Measurements from ENCODE around the gene EIF3K. TPM values are rescaled to one million over a fixed set of nuclear protein-coding genes. Genes with fewer than 3 reads are reported as not detected.

Gene EIF3K
- total RNA-seq, 1 experiment from 2014 or later, result 375 TPM

DNA sequence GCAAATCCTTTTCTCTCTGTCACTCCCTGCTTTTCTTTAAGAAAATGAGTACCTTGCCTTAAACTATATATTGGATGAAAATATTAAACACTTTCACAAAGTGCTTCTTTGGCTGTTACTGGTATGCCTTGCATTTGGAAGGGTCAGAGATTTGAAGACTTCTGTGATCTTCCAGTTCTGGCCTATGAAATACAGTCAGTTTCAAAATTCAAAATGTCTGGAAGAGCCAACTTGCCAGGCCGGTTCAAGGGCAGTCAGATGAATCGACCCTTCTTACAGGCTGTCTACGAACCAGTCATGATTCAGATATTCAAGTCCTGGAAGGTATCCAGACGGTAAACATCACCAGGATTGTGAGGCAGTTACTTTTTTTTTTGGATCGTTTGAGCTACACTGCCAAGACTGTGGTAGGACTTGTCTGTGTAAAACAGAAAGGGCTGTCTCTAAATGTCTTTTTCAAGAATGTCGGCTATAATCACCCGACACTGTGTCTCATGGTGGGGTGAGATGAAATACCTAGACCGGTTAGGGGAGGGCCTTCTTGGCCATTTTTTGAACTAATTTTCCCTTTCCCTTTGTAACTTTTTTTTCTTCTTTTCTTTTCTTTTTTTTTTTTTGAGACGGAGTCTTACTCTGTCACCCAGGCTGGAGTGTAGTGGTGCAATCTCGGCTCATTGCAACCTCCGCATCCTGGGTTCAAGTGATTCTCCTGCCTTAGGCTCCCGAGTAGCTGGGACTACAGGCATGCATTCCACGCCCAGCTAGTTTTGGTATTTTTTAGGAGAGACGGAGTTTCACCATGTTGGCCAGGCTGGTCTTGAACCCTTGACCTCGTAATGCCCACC is 39.7 kb downstream of the EIF3K start:
- no peaks in the 10 kb centered on the region for H3K9me3 Mint-ChIP-seq (ENCODE audit: unreplicated experiment)
- no TSS peak for BruUV-seq (replicated peaks)
- H3K4me3 Mint-ChIP-seq (ENCODE audit: unreplicated experiment), result peak overlapping the region; percentile 61
- ChIA-PET CTCF (interaction anchor here (0.6 to 2.9 kb wide), 9 partner anchors 11 to 114 kb away, joined by 3 to 17 read pairs (median 3); no protein-coding TSS in a partner anchor), POLR2A (interaction anchor here (0.7 to 19.4 kb wide), 16 partner anchors 10 to 787 kb away, joined by 3 to 521 read pairs (median 6); partner anchors contain the start of genes ACTN4, ECH1, EIF3K and MRPS12)
- intact Hi-C loops (cut with micrococcal nuclease), result loop anchor here (1.0 kb wide), 2 partner anchors 8 to 26 kb away; no protein-coding TSS in a partner anchor
- peaks cover 46% of the 10 kb centered on the region for H3K4me1 Mint-ChIP-seq (ENCODE audit: insufficient read depth, unreplicated experiment)
- DNase-seq (ENCODE audit: unreplicated experiment), result peak; percentile 99
- peaks cover 54% of the 10 kb centered on the region for H3K36me3 Mint-ChIP-seq (ENCODE audit: insufficient read depth, unreplicated experiment)
- H3K27me3 Mint-ChIP-seq (ENCODE audit: insufficient read depth, unreplicated experiment), result no peaks in the 10 kb centered on the region
- TF ChIP-seq, protein P1, sequence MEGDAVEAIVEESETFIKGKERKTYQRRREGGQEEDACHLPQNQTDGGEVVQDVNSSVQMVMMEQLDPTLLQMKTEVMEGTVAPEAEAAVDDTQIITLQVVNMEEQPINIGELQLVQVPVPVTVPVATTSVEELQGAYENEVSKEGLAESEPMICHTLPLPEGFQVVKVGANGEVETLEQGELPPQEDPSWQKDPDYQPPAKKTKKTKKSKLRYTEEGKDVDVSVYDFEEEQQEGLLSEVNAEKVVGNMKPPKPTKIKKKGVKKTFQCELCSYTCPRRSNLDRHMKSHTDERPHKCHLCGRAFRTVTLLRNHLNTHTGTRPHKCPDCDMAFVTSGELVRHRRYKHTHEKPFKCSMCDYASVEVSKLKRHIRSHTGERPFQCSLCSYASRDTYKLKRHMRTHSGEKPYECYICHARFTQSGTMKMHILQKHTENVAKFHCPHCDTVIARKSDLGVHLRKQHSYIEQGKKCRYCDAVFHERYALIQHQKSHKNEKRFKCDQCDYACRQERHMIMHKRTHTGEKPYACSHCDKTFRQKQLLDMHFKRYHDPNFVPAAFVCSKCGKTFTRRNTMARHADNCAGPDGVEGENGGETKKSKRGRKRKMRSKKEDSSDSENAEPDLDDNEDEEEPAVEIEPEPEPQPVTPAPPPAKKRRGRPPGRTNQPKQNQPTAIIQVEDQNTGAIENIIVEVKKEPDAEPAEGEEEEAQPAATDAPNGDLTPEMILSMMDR (IDR thresholded peaks at IDR 0.05; ENCODE audit: unreplicated experiment), result no peak
- H3K27ac Mint-ChIP-seq (ENCODE audit: low read depth, unreplicated experiment), result peak overlapping the region; percentile 100

DNA sequence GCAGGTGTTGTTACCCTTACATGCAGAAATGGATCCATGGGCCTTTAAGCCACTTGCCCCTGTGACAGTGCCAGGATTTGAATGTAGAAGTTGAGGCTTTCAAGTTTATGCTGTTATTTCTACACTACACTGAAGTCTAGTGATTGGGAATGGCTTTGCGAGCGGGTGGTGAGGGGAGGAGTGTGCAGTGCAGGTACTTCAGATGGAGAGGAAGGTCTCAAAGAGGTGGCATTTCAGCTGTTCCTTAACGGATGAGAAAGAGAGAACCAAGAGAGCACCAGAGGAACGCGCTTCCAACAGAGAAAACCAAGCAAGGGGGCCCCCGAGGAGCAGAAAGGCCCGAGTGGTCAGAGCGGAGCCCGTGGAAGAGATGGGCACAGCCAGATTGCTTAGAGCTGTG is 41.7 kb downstream of the EIF3K start:
- intact Hi-C loops (cut with micrococcal nuclease), result no loop called here
- TF ChIP-seq, protein P1 (IDR thresholded peaks at IDR 0.05; ENCODE audit: unreplicated experiment), result no peak
- Mint-ChIP-seq H3K4me1 (ENCODE audit: insufficient read depth, unreplicated experiment) (peaks cover 51% of the 10 kb centered on the region), H3K27ac (ENCODE audit: low read depth, unreplicated experiment) (peak overlapping the region; percentile 100), H3K9me3 (ENCODE audit: unreplicated experiment) (no peaks in the 10 kb centered on the region), H3K27me3 (ENCODE audit: insufficient read depth, unreplicated experiment) (no peaks in the 10 kb centered on the region), H3K4me3 (ENCODE audit: unreplicated experiment) (no peak overlapping the region), H3K36me3 (ENCODE audit: insufficient read depth, unreplicated experiment) (peaks cover 55% of the 10 kb centered on the region)
- POLR2A ChIA-PET, result interaction anchor here (0.7 to 19.4 kb wide), 7 partner anchors 9 to 178 kb away, joined by 3 to 521 read pairs (median 29); partner anchors contain the start of genes ACTN4 and ECH1
- DNase-seq (ENCODE audit: unreplicated experiment), result no peak
- no TSS peak for BruUV-seq (replicated peaks)
- CTCF ChIA-PET, result interaction anchor here (1.1 to 2.9 kb wide), 3 partner anchors 22 to 109 kb away, joined by 3 to 17 read pairs (median 9); no protein-coding TSS in a partner anchor

DNA sequence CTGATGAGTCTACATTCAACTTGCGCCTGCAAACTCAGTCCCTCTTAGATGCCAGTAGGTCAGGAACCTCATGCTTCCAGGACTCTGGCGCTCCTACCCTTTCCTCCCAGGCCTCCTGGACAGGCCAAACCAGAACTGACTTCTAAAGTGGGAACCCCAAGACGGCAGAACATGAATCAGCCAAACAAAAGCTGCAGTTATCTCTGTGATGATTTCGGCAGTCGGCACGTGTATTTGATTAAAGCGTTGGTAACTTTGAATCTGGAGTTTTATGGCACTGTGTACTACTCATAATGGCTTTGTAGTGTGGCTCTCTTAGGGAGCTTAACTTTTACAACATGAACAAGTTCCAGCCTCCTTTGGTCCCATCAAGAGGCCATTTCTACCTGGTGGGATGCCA is 42.1 kb downstream of the EIF3K start:
- TF ChIP-seq, protein P1 (IDR thresholded peaks at IDR 0.05; ENCODE audit: unreplicated experiment), result no peak
- peaks cover 55% of the 10 kb centered on the region for H3K36me3 Mint-ChIP-seq (ENCODE audit: insufficient read depth, unreplicated experiment)
- BruUV-seq (replicated peaks), result no TSS peak
- H3K27ac Mint-ChIP-seq (ENCODE audit: low read depth, unreplicated experiment), result peak overlapping the region; percentile 100
- DNase-seq (ENCODE audit: unreplicated experiment), result no peak
- intact Hi-C loops (cut with micrococcal nuclease), result no loop called here
- no peaks in the 10 kb centered on the region for H3K9me3 Mint-ChIP-seq (ENCODE audit: unreplicated experiment)
- peaks cover 51% of the 10 kb centered on the region for H3K4me1 Mint-ChIP-seq (ENCODE audit: insufficient read depth, unreplicated experiment)
- POLR2A ChIA-PET, result interaction anchor here (0.7 to 19.4 kb wide), 6 partner anchors 9 to 171 kb away, joined by 3 to 521 read pairs (median 3); partner anchors contain the start of genes ACTN4 and ECH1
- H3K27me3 Mint-ChIP-seq (ENCODE audit: insufficient read depth, unreplicated experiment), result no peaks in the 10 kb centered on the region
- CTCF ChIA-PET, result interaction anchor here (1.1 to 2.3 kb wide), 2 partner anchors 22 to 110 kb away, joined by 3 to 9 read pairs; no protein-coding TSS in a partner anchor
- no peak overlapping the region for H3K4me3 Mint-ChIP-seq (ENCODE audit: unreplicated experiment)

DNA sequence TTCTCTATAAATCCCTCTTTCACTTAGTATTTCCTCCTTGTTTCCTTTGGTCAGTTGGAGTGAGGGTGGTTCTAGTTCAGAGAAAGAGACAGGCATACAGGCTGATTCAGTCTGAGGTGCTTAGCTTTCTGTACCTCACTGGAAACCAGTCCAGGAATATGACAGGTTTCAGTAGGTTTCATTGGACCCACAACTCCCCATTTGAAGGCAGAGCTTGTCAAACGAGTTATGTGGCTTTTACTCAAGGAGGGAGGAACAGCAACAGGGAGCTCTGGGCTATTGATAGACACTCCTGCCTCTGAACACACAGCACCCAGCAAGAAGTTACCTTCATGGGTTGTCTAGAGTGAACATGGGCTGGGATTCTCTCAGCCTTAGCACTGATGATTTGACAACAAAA is 43.0 kb downstream of the EIF3K start:
- TF ChIP-seq, protein P1 (IDR thresholded peaks at IDR 0.05; ENCODE audit: unreplicated experiment), result no peak
- H3K4me3 Mint-ChIP-seq (ENCODE audit: unreplicated experiment), result no peak overlapping the region
- no TSS peak for BruUV-seq (replicated peaks)
- DNase-seq (ENCODE audit: unreplicated experiment), result no peak
- H3K4me1 Mint-ChIP-seq (ENCODE audit: insufficient read depth, unreplicated experiment), result peaks cover 53% of the 10 kb centered on the region
- POLR2A ChIA-PET, result interaction anchor here (1.1 to 19.4 kb wide), 3 partner anchors 9 to 25 kb away, joined by 3 to 521 read pairs (median 185); partner anchors contain the start of gene ACTN4
- H3K9me3 Mint-ChIP-seq (ENCODE audit: unreplicated experiment), result no peaks in the 10 kb centered on the region
- CTCF ChIA-PET, result interaction anchor here (1.1 kb wide), 1 partner anchor 111 kb away, joined by 3 read pairs; no protein-coding TSS in a partner anchor
- peak overlapping the region; percentile 100 for H3K27ac Mint-ChIP-seq (ENCODE audit: low read depth, unreplicated experiment)
- intact Hi-C loops (cut with micrococcal nuclease), result no loop called here
- no peaks in the 10 kb centered on the region for H3K27me3 Mint-ChIP-seq (ENCODE audit: insufficient read depth, unreplicated experiment)
- peaks cover 48% of the 10 kb centered on the region for H3K36me3 Mint-ChIP-seq (ENCODE audit: insufficient read depth, unreplicated experiment)

Data from MCF 10A (cell line).